GM12878 (cell line): Measurements from ENCODE around the gene RASL11A. TPM values are rescaled to one million over a fixed set of nuclear protein-coding genes. Genes with fewer than 3 reads are reported as not detected.

ENCODE experiments used
- ATAC-seq: fragments of 200-7000 bp; cut with Tn5 transposase; 3 replicates; pipeline ENCODE4 v1.9.1; 2020; ENCODE audit warnings: mild to moderate bottlenecking, moderate library complexity
- BruUV-seq: library from RNA; stranded (reverse); fragments of 400-500 nt; replicated peaks from 2 replicates; lab custom pipeline; 2021; lab: Mats Ljungman, UMichigan
- CTCF ChIA-PET: fragments of 300-600 bp; sonication (Branson Sonifier 250); formaldehyde crosslinking; extraction: SDS; loops from one replicate; lab custom pipeline; 2021; ENCODE audit warnings: inconsistent platforms; lab: Yijun Ruan, JAX
- POLR2A ChIA-PET: fragments of 350-600 bp; formaldehyde crosslinking; extraction: SDS; loops from one replicate; lab custom pipeline; 2021; ENCODE audit warnings: inconsistent platforms; lab: Charles Lee
- RAD21 ChIA-PET: fragments of 300-600 bp; sonication (Branson Sonifier 250); formaldehyde crosslinking; loops from one replicate; lab custom pipeline; 2023; ENCODE audit warnings: antibody characterized with exemption; ENCODE audit not compliant: unreplicated experiment; lab: Charles Lee
- SMC1A ChIA-PET: fragments of 300-600 bp; sonication (Branson Sonifier 250); formaldehyde crosslinking; loops from one replicate; lab custom pipeline; 2023; ENCODE audit not compliant: unreplicated experiment, uncharacterized antibody; lab: Charles Lee
- DNase-seq: peaks from one replicate; pipeline ENCODE4 v3.0.0-alpha.2; 2011; ENCODE audit warnings: low read depth, low spot score
- FAIRE-seq: peaks from 3 replicates; lab custom pipeline; 2011; peaks lifted over from hg19 to GRCh38; lab: Jason Lieb, UNC
- H2AFZ ChIP-seq: 2 replicates; pipeline ENCODE4 v1.6.0; 2011; ENCODE audit warnings: low read depth, low read length, control low read depth; ENCODE audit not compliant: control insufficient read depth
- H3K27ac ChIP-seq: 2 replicates; pipeline ENCODE4 v1.5.1; 2011; ENCODE audit warnings: control low read depth; ENCODE audit not compliant: control insufficient read depth, insufficient read depth
- H3K27me3 ChIP-seq, 2 experiments: replicated peaks in 1 of 2; 2 replicates each; pipeline versions ENCODE4 v1.6.0 to v1.6.1; 2011; ENCODE audit warnings: low read length in 1 of 2; ENCODE audit not compliant: control insufficient read depth in 2 of 2, insufficient read depth in 2 of 2
- H3K36me3 ChIP-seq, 2 experiments: 2 replicates each; pipeline ENCODE4 v1.5.1; 2011; ENCODE audit warnings: low read length in 1 of 2; ENCODE audit not compliant: control insufficient read depth in 2 of 2, insufficient read depth in 2 of 2
- H3K4me1 ChIP-seq: 2 replicates; pipeline ENCODE4 v1.6.1; 2011; ENCODE audit warnings: mild to moderate bottlenecking, low read length, moderate library complexity, mixed read lengths; ENCODE audit not compliant: control insufficient read depth, insufficient read depth
- H3K4me2 ChIP-seq: 2 replicates; pipeline ENCODE4 v1.6.0; 2011; ENCODE audit warnings: control low read depth; ENCODE audit not compliant: control insufficient read depth, insufficient read depth
- H3K4me3 ChIP-seq: fragments of 200-600 bp; sonication (generic); 2 replicates; pipeline ENCODE4 v1.5.1; 2016
- H3K79me2 ChIP-seq: 2 replicates; pipeline ENCODE4 v1.6.0; 2011; ENCODE audit warnings: low read length; ENCODE audit not compliant: control insufficient read depth, insufficient read depth
- H3K9ac ChIP-seq: 2 replicates; pipeline ENCODE4 v1.8.0; 2011; ENCODE audit warnings: low read length, control low read depth, mixed read lengths; ENCODE audit not compliant: control insufficient read depth, insufficient read depth
- H3K9me3 ChIP-seq: replicated peaks from 3 replicates; pipeline ENCODE4 v1.5.1; 2011; ENCODE audit warnings: mild to moderate bottlenecking, low read length; ENCODE audit not compliant: control insufficient read depth, insufficient read depth
- H4K20me1 ChIP-seq: 2 replicates; pipeline ENCODE4 v1.6.0; 2011; ENCODE audit not compliant: control insufficient read depth, insufficient read depth
- BMI1 ChIP-seq: fragments of 450-650 bp; IDR thresholded peaks from 2 replicates; pipeline ENCODE4 v1.6.1; 2016; ENCODE audit warnings: mild to moderate bottlenecking, moderate library complexity, borderline replicate concordance
- MEF2B ChIP-seq: fragments of 450-650 bp; IDR thresholded peaks from 2 replicates; pipeline ENCODE4 v1.6.1; 2018; ENCODE audit warnings: mild to moderate bottlenecking, moderate library complexity; ENCODE audit not compliant: partially characterized antibody, poor library complexity, severe bottlenecking
- RAD21 ChIP-seq: IDR thresholded peaks from 2 replicates; pipeline ENCODE4 v1.6.1; 2011; ENCODE audit warnings: mild to moderate bottlenecking, low read depth, low read length, moderate library complexity; ENCODE audit not compliant: insufficient read depth
- SMC3 ChIP-seq: IDR thresholded peaks from 2 replicates; pipeline ENCODE4 v1.6.1; 2011; ENCODE audit warnings: low read length, improper control_type of control experiment, borderline replicate concordance
- TARDBP ChIP-seq: IDR thresholded peaks from 2 replicates; pipeline ENCODE4 v1.6.1; 2016; ENCODE audit warnings: borderline replicate concordance
- WGBS: methylation state at CpG from one replicate; pipeline ENCODE4 v1.1.6; 2016; ENCODE audit warnings: low lambda C conversion rate; ENCODE audit not compliant: insufficient replicate concordance, insufficient coverage; ENCODE audit errors: missing lambda C conversion rate; 5-methylcytosine and 5-hydroxymethylcytosine counted together
- in situ Hi-C: fragments of 300-500 bp; cut with MboI; formaldehyde crosslinking; loops from 9 replicates; pipeline ENCODE4 v1.14.3; 2018; ENCODE audit warnings: mixed read lengths
- intact Hi-C: fragments of 100-400 bp; cut with micrococcal nuclease; formaldehyde crosslinking; loops from one replicate; pipeline ENCODE4 v1.14.2; 2022; ENCODE audit not compliant: unreplicated experiment
- polyA plus RNA-seq, 11 experiments: library from polyadenylated mRNA; depleted of rRNA in 4 of 11; unstranded in 6 of 11; stranded (reverse) in 5 of 11; fragments of >200 nt; fragmentation: Nextera tagmentation in 4 of 11; fragmentation: Illumina TruSeq in 1 of 11; extraction: Ambion mirVana in 4 of 11; extraction: Trizol in 1 of 11; gene quantifications; 1 replicate in 1 of 11; 2 replicates in 10 of 11; pipeline versions ENCODE4 v1.2.1 to v1.2.3, GENCODE V29; 2011 to 2016; ENCODE audit warnings: inconsistent platforms in 2 of 11, missing spikeins in 2 of 11, low read depth in 1 of 11
- total RNA-seq, 4 experiments: library from RNA; depleted of rRNA in 3 of 4; stranded (reverse); fragments of >200 nt in 3 of 4; fragmentation: Illumina TruSeq in 1 of 4; extraction: Trizol in 1 of 4; gene quantifications; 2 replicates each; pipeline versions ENCODE4 v1.2.1 to v1.2.3, GENCODE V29; 2013 to 2021
- TF ChIP-seq, protein P1 (sequence below), 3 experiments: IDR thresholded peaks in 2 of 3; conservative IDR thresholded peaks in 1 of 3; 2 replicates each; pipeline ENCODE4 v1.5.1; 2011; ENCODE audit warnings: low read depth in 3 of 3, low read length in 3 of 3, mild to moderate bottlenecking in 3 of 3, control low read depth in 2 of 3, moderate library complexity in 2 of 3, inconsistent platforms in 1 of 3, mixed read lengths in 1 of 3; ENCODE audit not compliant: control insufficient read depth in 2 of 3, insufficient read depth in 1 of 3; ENCODE audit errors: extremely low read depth in 1 of 3

RASL11A gene
- total and polyA plus RNA-seq, 10 of the 15 experiments (the other 5 are each of a cell fraction or from before 2014, with no cell fraction given): 0.04 to 1.3 (median 0.41) TPM; not detected in 1

- H3K4me2 ChIP-seq: no peak overlapping the region
- POLR2A ChIA-PET: no interaction called here
- H3K4me1 ChIP-seq: no peaks in the 10 kb centered on the region
- H3K9me3 ChIP-seq: no peaks in the 10 kb centered on the region
- 9% methylated on average over 4 of the region's 4 CpGs for WGBS
- RAD21 ChIA-PET: interaction anchor here (0.7 to 2.3 kb wide), 9 partner anchors 75 to 543 kb away, joined by 3 to 17 read pairs (median 3); no protein-coding TSS in a partner anchor
- ATAC-seq (peak; percentile 92), FAIRE-seq (no peak), DNase-seq (no peak)
- in situ Hi-C loops: loop anchor here (5.0 kb wide), 1 partner anchor 297 kb away; no protein-coding TSS in a partner anchor
- TF ChIP-seq, protein P1, sequence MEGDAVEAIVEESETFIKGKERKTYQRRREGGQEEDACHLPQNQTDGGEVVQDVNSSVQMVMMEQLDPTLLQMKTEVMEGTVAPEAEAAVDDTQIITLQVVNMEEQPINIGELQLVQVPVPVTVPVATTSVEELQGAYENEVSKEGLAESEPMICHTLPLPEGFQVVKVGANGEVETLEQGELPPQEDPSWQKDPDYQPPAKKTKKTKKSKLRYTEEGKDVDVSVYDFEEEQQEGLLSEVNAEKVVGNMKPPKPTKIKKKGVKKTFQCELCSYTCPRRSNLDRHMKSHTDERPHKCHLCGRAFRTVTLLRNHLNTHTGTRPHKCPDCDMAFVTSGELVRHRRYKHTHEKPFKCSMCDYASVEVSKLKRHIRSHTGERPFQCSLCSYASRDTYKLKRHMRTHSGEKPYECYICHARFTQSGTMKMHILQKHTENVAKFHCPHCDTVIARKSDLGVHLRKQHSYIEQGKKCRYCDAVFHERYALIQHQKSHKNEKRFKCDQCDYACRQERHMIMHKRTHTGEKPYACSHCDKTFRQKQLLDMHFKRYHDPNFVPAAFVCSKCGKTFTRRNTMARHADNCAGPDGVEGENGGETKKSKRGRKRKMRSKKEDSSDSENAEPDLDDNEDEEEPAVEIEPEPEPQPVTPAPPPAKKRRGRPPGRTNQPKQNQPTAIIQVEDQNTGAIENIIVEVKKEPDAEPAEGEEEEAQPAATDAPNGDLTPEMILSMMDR (IDR thresholded peaks at IDR 0.05 in 2 of 3, conservative IDR thresholded peaks at IDR 0.05 in 1 of 3; ENCODE audit: control insufficient read depth in 2 of 3, extremely low read depth in 1 of 3, insufficient read depth in 1 of 3, low read depth in 3 of 3, low read length in 3 of 3): peak; percentile 45 to 62 (median 57); a peak in 5 of 6 replicates
- TF ChIP-seq MEF2B (no peak), BMI1 (no peak), TARDBP (no peak), RAD21 (peak; percentile 68), SMC3 (peak; percentile 63)
- no peaks in the 10 kb centered on the region for H3K36me3 ChIP-seq
- BruUV-seq: no TSS peak
- no peak overlapping the region for H2AFZ ChIP-seq
- SMC1A ChIA-PET: interaction anchor here (1.1 to 5.7 kb wide), 7 partner anchors 12 to 338 kb away, joined by 3 to 35 read pairs (median 4); no protein-coding TSS in a partner anchor
- intact Hi-C loops: loop anchor here (1.0 to 2.0 kb wide), 2 partner anchors 75 to 299 kb away; no protein-coding TSS in a partner anchor
- no peak overlapping the region for H3K4me3 ChIP-seq
- H3K9ac ChIP-seq: no peak overlapping the region
- no peaks in the 10 kb centered on the region; a peak in 1 of 4 replicates for H3K27me3 ChIP-seq
- H3K27ac ChIP-seq: no peak overlapping the region
- no peaks in the 10 kb centered on the region for H3K79me2 ChIP-seq
- CTCF ChIA-PET: interaction anchor here (0.7 to 2.1 kb wide), 16 partner anchors 9 to 355 kb away, joined by 3 to 19 read pairs (median 4); no protein-coding TSS in a partner anchor
- H4K20me1 ChIP-seq: no peaks in the 10 kb centered on the region
These were observed 13.4 kb downstream of the RASL11A start for GRCh38 chr13:27283906-27284493.
